Measurements from ENCODE around the gene CCDC198. TPM values are rescaled to one million over a fixed set of nuclear protein-coding genes. Genes with fewer than 3 reads are reported as not detected.

CCDC198 gene
- total and polyA plus RNA-seq, 2 of the 13 experiments (the other 11 are each of a cell fraction or from before 2014, with no cell fraction given) = 0.69 to 0.95 TPM

DNA sequence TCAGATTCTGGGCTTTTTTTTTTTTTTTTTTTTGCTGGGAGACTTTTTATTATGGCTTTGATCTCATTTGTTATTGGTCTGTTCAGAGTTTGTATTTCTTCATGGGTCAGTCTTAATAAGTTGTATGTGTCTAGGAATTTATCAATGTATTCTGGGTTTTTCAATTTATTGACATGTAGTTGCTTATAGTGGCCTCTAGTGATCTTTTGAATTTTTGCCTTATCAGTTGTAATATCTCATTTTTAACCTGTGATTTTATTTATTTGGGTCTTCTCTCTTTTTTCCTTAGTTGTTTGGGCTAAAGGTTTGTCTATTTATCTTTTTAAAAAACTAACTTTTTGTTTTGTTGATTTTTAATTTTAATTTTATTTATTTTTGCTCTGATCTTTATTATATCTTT, 57.7 kb downstream of the CCDC198 start:
- H3K27me3 ChIP-seq (ENCODE audit: control insufficient read depth in 1 of 2, insufficient read depth in 2 of 2, low read length in 2 of 2) = no peaks in the 10 kb centered on the region
- in situ Hi-C loops (cut with HindIII; ENCODE audit: extremely low pct_ligation_motif_present, low pct_unique_long_range_greater_than_20kb) (no loop called here), intact Hi-C loops (cut with micrococcal nuclease; ENCODE audit: unreplicated experiment) (no loop called here)
- no peak for FAIRE-seq
- no peak overlapping the region for H3K9ac ChIP-seq (ENCODE audit: insufficient read depth, low read depth, low read length)
- H3K27ac ChIP-seq (ENCODE audit: extremely low read length, insufficient read depth, low read length) = no peak overlapping the region
- TF ChIP-seq KLF15 (CRISPR knock-in tag; IDR thresholded peaks at IDR 0.05; ENCODE audit: borderline replicate concordance) = no peak
- TF ChIP-seq ZNF747 (CRISPR knock-in tag; IDR thresholded peaks at IDR 0.05; ENCODE audit: borderline replicate concordance) = no peak
- H3K4me3 ChIP-seq (replicated peaks in 1 of 3; ENCODE audit: insufficient read depth in 1 of 3, low read depth in 2 of 3, low read length in 3 of 3) = no peak overlapping the region
- H3K79me2 ChIP-seq (ENCODE audit: insufficient read depth, low read length) = no peaks in the 10 kb centered on the region
- no TSS peak for BruUV-seq (replicated peaks)
- H3K36me3 ChIP-seq (replicated peaks in 1 of 2; ENCODE audit: control insufficient read depth in 1 of 2, insufficient read depth in 2 of 2, low read length in 2 of 2) = no peaks in the 10 kb centered on the region
- H4K20me1 ChIP-seq (ENCODE audit: insufficient read depth, low read length) = no peaks in the 10 kb centered on the region
- no peak for DNase-seq (ENCODE audit: low spot score)
- ChIA-PET CTCF (ENCODE audit: low intra/inter-chr PET ratio, low total read pairs) (no interaction called here), POLR2A (no interaction called here)
- H2AFZ ChIP-seq (ENCODE audit: low read length) = no peak overlapping the region
- H3K9me3 ChIP-seq (ENCODE audit: low read length) = no peaks in the 10 kb centered on the region
- ATAC-seq = no peak
- H3K4me1 ChIP-seq (ENCODE audit: insufficient read depth, low read length) = no peaks in the 10 kb centered on the region
- no peak overlapping the region for H3K4me2 ChIP-seq (ENCODE audit: low read depth, low read length)

DNA sequence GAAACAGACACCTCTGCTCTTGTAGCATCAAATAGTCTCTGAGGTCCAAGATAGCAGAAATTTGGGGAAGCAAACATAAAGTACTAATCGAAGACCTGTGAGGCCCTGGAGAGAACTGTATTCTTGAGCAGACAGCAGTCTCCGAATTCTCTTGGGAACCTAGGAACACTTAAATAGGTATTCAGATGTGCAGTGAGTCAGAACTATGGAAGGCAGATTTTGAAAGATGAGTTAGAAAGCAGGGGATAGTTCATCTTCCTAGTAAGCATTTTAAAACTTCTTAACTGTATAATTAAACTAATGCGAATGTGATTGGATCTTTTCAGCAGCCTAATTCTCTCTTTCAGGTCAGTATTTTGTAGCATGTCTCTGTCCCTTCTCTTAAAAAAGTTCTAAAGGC, 72.7 kb downstream of the CCDC198 start:
- TF ChIP-seq IKZF4 (CRISPR knock-in tag; IDR thresholded peaks at IDR 0.05; ENCODE audit: borderline replicate concordance, low read depth, not compliant biosample characterization) (no peak), JARID2 (CRISPR knock-in tag; IDR thresholded peaks at IDR 0.05; ENCODE audit: insufficient replicate concordance) (no peak), ZNF253 (CRISPR knock-in tag; IDR thresholded peaks at IDR 0.05; ENCODE audit: borderline replicate concordance) (no peak), ZNF75D (CRISPR knock-in tag; IDR thresholded peaks at IDR 0.05; ENCODE audit: borderline replicate concordance) (no peak), NONO (IDR thresholded peaks at IDR 0.05) (no peak), NONO (CRISPR knock-in tag; conservative IDR thresholded peaks at IDR 0.05) (no peak), EED (CRISPR knock-in tag; IDR thresholded peaks at IDR 0.05) (no peak), KDM5B (CRISPR knock-in tag; IDR thresholded peaks at IDR 0.05; ENCODE audit: borderline replicate concordance) (no peak)
- Histone ChIP-seq H3K36me3 (replicated peaks in 1 of 2; ENCODE audit: control insufficient read depth in 1 of 2, insufficient read depth in 2 of 2, low read length in 2 of 2) (no peaks in the 10 kb centered on the region), H3K27me3 (ENCODE audit: control insufficient read depth in 1 of 2, insufficient read depth in 2 of 2, low read length in 2 of 2) (no peaks in the 10 kb centered on the region), H3K4me3 (replicated peaks in 1 of 3; ENCODE audit: insufficient read depth in 1 of 3, low read depth in 2 of 3, low read length in 3 of 3) (no peak overlapping the region), H3K4me1 (ENCODE audit: insufficient read depth, low read length) (no peaks in the 10 kb centered on the region), H2AFZ (ENCODE audit: low read length) (no peak overlapping the region), H3K4me2 (ENCODE audit: low read depth, low read length) (no peak overlapping the region), H3K79me2 (ENCODE audit: insufficient read depth, low read length) (no peaks in the 10 kb centered on the region), H3K9me3 (ENCODE audit: low read length) (no peaks in the 10 kb centered on the region), H3K9ac (ENCODE audit: insufficient read depth, low read depth, low read length) (no peak overlapping the region), H4K20me1 (ENCODE audit: insufficient read depth, low read length) (no peaks in the 10 kb centered on the region), H3K27ac (ENCODE audit: extremely low read length, insufficient read depth, low read length) (no peak overlapping the region)
- CTCF ChIA-PET (ENCODE audit: low intra/inter-chr PET ratio, low total read pairs) = no interaction called here
- POLR2A ChIA-PET = no interaction called here
- no TSS peak for BruUV-seq (replicated peaks)
- intact Hi-C loops (cut with micrococcal nuclease; ENCODE audit: unreplicated experiment) (no loop called here), in situ Hi-C loops (cut with HindIII; ENCODE audit: extremely low pct_ligation_motif_present, low pct_unique_long_range_greater_than_20kb) (no loop called here)
- DNase-seq (ENCODE audit: low spot score) = no peak
- 85% methylated on average over 3 of the region's 3 CpGs for WGBS (ENCODE audit: low lambda C conversion rate)
- no peak for FAIRE-seq
- no peak for ATAC-seq

Data from HepG2 (cell line).